IMR-90 (cell line): Measurements from ENCODE around the gene MOG. TPM values are rescaled to one million over a fixed set of nuclear protein-coding genes. Genes with fewer than 3 reads are reported as not detected.

Experiments used
- ATAC-seq: fragments of 200-7000 bp; cut with Tn5 transposase; 2 replicates; pipeline ENCODE4 v1.9.1; 2020; ENCODE audit warnings: low read depth, mild to moderate bottlenecking, moderate library complexity
- BruUV-seq: library from RNA; stranded (reverse); fragments of 400-500 nt; replicated peaks from 2 replicates; lab custom pipeline; 2021; lab: Mats Ljungman, UMichigan
- CTCF ChIA-PET: fragments of 300-600 bp; formaldehyde crosslinking; extraction: SDS; loops from one replicate; lab custom pipeline; 2021; ENCODE audit warnings: antibody characterized with exemption; lab: Yijun Ruan, JAX
- POLR2A ChIA-PET: fragments of 300-600 bp; sonication (Branson Sonifier 250); formaldehyde crosslinking; loops from one replicate; lab custom pipeline; 2022; ENCODE audit warnings: antibody characterized with exemption; ENCODE audit not compliant: unreplicated experiment; lab: Charles Lee
- DNase-seq: peaks from one replicate; pipeline ENCODE4 v3.0.0; 2013
- H2AFZ ChIP-seq: replicated peaks from 2 replicates; pipeline ENCODE3; 2013; ENCODE audit warnings: low read length, mild to moderate bottlenecking; ENCODE audit not compliant: poor library complexity
- H2AK5ac ChIP-seq: 2 replicates; pipeline ENCODE4 v1.6.1; 2013; ENCODE audit warnings: low read depth, low read length, inconsistent platforms
- H2AK9ac ChIP-seq: replicated peaks from 2 replicates; pipeline ENCODE3; 2013; ENCODE audit warnings: mild to moderate bottlenecking, low read depth, low read length, moderate library complexity; ENCODE audit not compliant: poor library complexity
- H2BK120ac ChIP-seq: 2 replicates; pipeline ENCODE4 v1.6.1; 2013; ENCODE audit warnings: low read depth, low read length, inconsistent platforms
- H2BK15ac ChIP-seq: 3 replicates; pipeline ENCODE4 v1.6.1; 2013; ENCODE audit warnings: low read depth, low read length, inconsistent platforms
- H2BK20ac ChIP-seq: 2 replicates; pipeline ENCODE4 v1.6.1; 2013; ENCODE audit warnings: low read depth, mild to moderate bottlenecking, inconsistent platforms, low read length, moderate library complexity
- H2BK5ac ChIP-seq: 2 replicates; pipeline ENCODE4 v1.6.1; 2013; ENCODE audit warnings: mild to moderate bottlenecking, low read depth, low read length, inconsistent platforms; ENCODE audit not compliant: poor library complexity, severe bottlenecking
- H3K14ac ChIP-seq: replicated peaks from 2 replicates; pipeline ENCODE4 v1.6.1; 2013; ENCODE audit warnings: low read depth, low read length, inconsistent platforms
- H3K18ac ChIP-seq: 2 replicates; pipeline ENCODE4 v1.6.1; 2013; ENCODE audit warnings: low read depth, low read length, control low read depth
- H3K23ac ChIP-seq: 2 replicates; pipeline ENCODE4 v1.6.1; 2013; ENCODE audit warnings: low read depth, low read length, inconsistent platforms
- H3K27ac ChIP-seq: 2 replicates; pipeline ENCODE4 v1.5.1; 2013; ENCODE audit warnings: mild to moderate bottlenecking, control low read depth, low read length; ENCODE audit not compliant: insufficient read depth
- H3K27me3 ChIP-seq: 2 replicates; pipeline ENCODE4 v1.6.1; 2013; ENCODE audit warnings: low read length; ENCODE audit not compliant: control insufficient read depth, insufficient read depth
- H3K36me3 ChIP-seq: 2 replicates; pipeline ENCODE4 v1.6.1; 2013; ENCODE audit warnings: low read length, mixed read lengths; ENCODE audit not compliant: control insufficient read depth, insufficient read depth
- H3K4ac ChIP-seq: 2 replicates; pipeline ENCODE4 v1.6.1; 2013; ENCODE audit warnings: low read depth, low read length, inconsistent platforms
- H3K4me1 ChIP-seq: 2 replicates; pipeline ENCODE4 v1.6.1; 2013; ENCODE audit warnings: low read length, mixed read lengths; ENCODE audit not compliant: control insufficient read depth, insufficient read depth
- H3K4me2 ChIP-seq: 2 replicates; pipeline ENCODE4 v1.6.1; 2013; ENCODE audit warnings: low read depth, mild to moderate bottlenecking, control low read depth, low read length, moderate library complexity
- H3K4me3 ChIP-seq: 2 replicates; pipeline ENCODE4 v1.5.1; 2013; ENCODE audit warnings: low read depth, mild to moderate bottlenecking, control low read depth, low read length, moderate library complexity; ENCODE audit not compliant: insufficient read depth
- H3K56ac ChIP-seq: 2 replicates; pipeline ENCODE4 v1.6.1; 2013; ENCODE audit warnings: low read length, inconsistent platforms; ENCODE audit not compliant: insufficient read depth; ENCODE audit errors: extremely low read depth
- H3K79me1 ChIP-seq, 2 experiments: 2 replicates each; pipeline ENCODE4 v1.6.1; 2013; ENCODE audit warnings: low read length in 2 of 2, inconsistent platforms in 1 of 2, low read depth in 1 of 2
- H3K9ac ChIP-seq: 2 replicates; pipeline ENCODE4 v1.6.1; 2013; ENCODE audit warnings: low read depth, low read length, control low read depth
- H3K9me1 ChIP-seq: 2 replicates; pipeline ENCODE4 v1.6.1; 2013; ENCODE audit warnings: low read length, inconsistent platforms; ENCODE audit not compliant: insufficient read depth
- H3K9me3 ChIP-seq: 2 replicates; pipeline ENCODE4 v1.6.1; 2013; ENCODE audit warnings: low read length; ENCODE audit not compliant: control insufficient read depth, insufficient read depth
- H4K20me1 ChIP-seq: 2 replicates; pipeline ENCODE4 v1.6.1; 2013; ENCODE audit warnings: low read length, inconsistent platforms; ENCODE audit not compliant: insufficient read depth
- H4K5ac ChIP-seq: 2 replicates; pipeline ENCODE4 v1.6.1; 2013; ENCODE audit warnings: mild to moderate bottlenecking, low read depth, low read length, control low read depth
- H4K8ac ChIP-seq, 2 experiments: 2 replicates each; pipeline ENCODE4 v1.6.1; 2013; ENCODE audit warnings: low read depth in 2 of 2, low read length in 2 of 2, control low read depth in 1 of 2, inconsistent platforms in 1 of 2
- H4K91ac ChIP-seq: 2 replicates; pipeline ENCODE4 v1.6.1; 2013; ENCODE audit warnings: low read depth, low read length, inconsistent platforms; ENCODE audit not compliant: insufficient read depth
- BHLHE40 ChIP-seq: fragments of 150-350 bp; IDR thresholded peaks from 2 replicates; pipeline ENCODE4 v1.6.1; 2016; ENCODE audit warnings: mild to moderate bottlenecking, low read depth, low read length
- CEBPB ChIP-seq: IDR thresholded peaks from 2 replicates; pipeline ENCODE4 v1.6.1; 2012; ENCODE audit warnings: low read depth, low read length, improper control_type of control experiment
- CHD1 ChIP-seq: IDR thresholded peaks from 2 replicates; pipeline ENCODE4 v1.6.1; 2012; ENCODE audit warnings: low read depth, low read length, improper control_type of control experiment
- CTCF ChIP-seq: conservative IDR thresholded peaks from 2 replicates; pipeline ENCODE4 v1.5.1; 2012; ENCODE audit warnings: mild to moderate bottlenecking, low read depth, low read length, improper control_type of control experiment
- FOS ChIP-seq: fragments of 150-350 bp; IDR thresholded peaks from 2 replicates; pipeline ENCODE4 v1.6.1; 2016; ENCODE audit warnings: low read depth, low read length
- MAFK ChIP-seq: IDR thresholded peaks from 2 replicates; pipeline ENCODE4 v1.6.1; 2012; ENCODE audit warnings: low read depth, low read length, improper control_type of control experiment
- MAZ ChIP-seq: IDR thresholded peaks from 2 replicates; pipeline ENCODE4 v1.6.1; 2012; ENCODE audit warnings: low read depth, mild to moderate bottlenecking, low read length, improper control_type of control experiment, moderate library complexity, borderline replicate concordance
- MXI1 ChIP-seq: IDR thresholded peaks from 2 replicates; pipeline ENCODE4 v1.6.1; 2012; ENCODE audit warnings: low read depth, mild to moderate bottlenecking, low read length, moderate library complexity, borderline replicate concordance
- NFE2L2 ChIP-seq: fragments of 150-350 bp; IDR thresholded peaks from 2 replicates; pipeline ENCODE4 v1.6.1; 2016; ENCODE audit warnings: low read depth, mild to moderate bottlenecking, low read length
- POLR2A ChIP-seq: IDR thresholded peaks from 2 replicates; pipeline ENCODE4 v1.6.1; 2012; ENCODE audit warnings: mild to moderate bottlenecking, low read depth, low read length
- RAD21 ChIP-seq: IDR thresholded peaks from 2 replicates; pipeline ENCODE4 v1.6.1; 2012; ENCODE audit warnings: low read length, improper control_type of control experiment
- RCOR1 ChIP-seq: IDR thresholded peaks from 2 replicates; pipeline ENCODE4 v1.6.1; 2012; ENCODE audit warnings: mild to moderate bottlenecking, low read length, improper control_type of control experiment; ENCODE audit not compliant: insufficient replicate concordance
- RFX5 ChIP-seq: IDR thresholded peaks from 2 replicates; pipeline ENCODE4 v1.8.0; 2012; ENCODE audit warnings: low read depth, mild to moderate bottlenecking, low read length, moderate library complexity
- SMC3 ChIP-seq: fragments of 150-350 bp; IDR thresholded peaks from 2 replicates; pipeline ENCODE4 v1.6.1; 2016; ENCODE audit warnings: low read depth, mild to moderate bottlenecking, antibody characterized with exemption, low read length, moderate library complexity
- WGBS, 2 experiments: methylation state at CpG; one replicate each; pipeline versions ENCODE4 v1.1.5 to v1.1.7; 2013; ENCODE audit warnings: missing lambda C conversion rate in 2 of 2; ENCODE audit not compliant: insufficient read length in 1 of 2; ENCODE audit errors: extremely low coverage in 2 of 2; 5-methylcytosine and 5-hydroxymethylcytosine counted together
- dilution Hi-C: fragments of 300-500 bp; cut with HindIII; formaldehyde crosslinking; loops from one replicate; pipeline ENCODE4 v1.14.3; 2018; ENCODE audit warnings: low sequenced_read_pairs; ENCODE audit not compliant: unreplicated experiment
- in situ Hi-C: fragments of 300-500 bp; cut with MboI; formaldehyde crosslinking; loops from 3 replicates; pipeline ENCODE4 v1.14.3; 2019; ENCODE audit warnings: low sequenced_read_pairs, inconsistent platforms, mixed read lengths
- intact Hi-C: fragments of 100-400 bp; cut with micrococcal nuclease; formaldehyde crosslinking; loops from 2 replicates; pipeline ENCODE4 v1.10.0; 2022
- polyA plus RNA-seq, 3 experiments: library from polyadenylated mRNA; depleted of rRNA; stranded (reverse); fragments of >200 nt; gene quantifications; 2 replicates each; pipeline ENCODE4 v1.2.3, GENCODE V29; 2012; ENCODE audit warnings: low replicate concordance in 1 of 3
- total RNA-seq: library from RNA; depleted of rRNA; stranded (reverse); fragments of >200 nt; gene quantifications from 2 replicates; pipeline ENCODE4 v1.2.3, GENCODE V29; 2012
- TF ChIP-seq, protein P1 (sequence below): fragments of 150-350 bp; IDR thresholded peaks from 2 replicates; pipeline ENCODE4 v1.6.1; 2017; ENCODE audit warnings: mild to moderate bottlenecking, antibody characterized with exemption, low read length, low read depth
- TF ChIP-seq, protein P2 (sequence below): fragments of 150-350 bp; IDR thresholded peaks from 2 replicates; pipeline ENCODE4 v1.6.1; 2016; ENCODE audit warnings: low read depth, mild to moderate bottlenecking, low read length, moderate library complexity, borderline replicate concordance

Gene MOG
- total and polyA plus RNA-seq, 2 of the 4 experiments (the other 2 are of a cell fraction): not detected

DNA sequence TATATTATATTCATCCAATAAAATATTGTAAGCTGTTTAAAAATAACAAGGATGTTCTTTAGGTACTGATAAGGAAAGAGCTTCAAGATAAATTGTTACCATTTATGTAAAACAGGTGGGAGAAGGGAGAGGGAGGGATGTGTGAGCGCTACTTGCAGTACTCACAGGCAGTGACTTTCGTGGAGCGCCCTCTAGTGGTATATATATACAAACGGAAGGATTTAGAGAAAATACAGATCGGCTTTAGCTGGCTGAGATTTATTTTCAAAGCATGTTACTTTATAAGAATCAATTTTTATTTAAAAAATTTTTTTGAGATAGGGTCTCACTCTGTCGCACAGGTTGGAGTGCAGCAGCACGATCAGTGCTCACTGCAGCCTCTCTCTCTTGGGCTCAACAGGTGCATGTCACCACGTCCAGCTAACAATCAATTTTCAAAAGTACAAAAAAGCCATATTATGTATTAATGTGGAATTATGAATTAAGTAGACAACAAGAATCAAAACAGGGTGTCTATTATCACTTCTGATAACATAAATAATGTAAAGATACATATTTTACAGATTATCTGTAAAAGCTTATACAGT is 3.3 kb upstream of the MOG start:
- no CpG with 5 or more reads among the region's 8 CpGs for WGBS, 2 experiments
- Histone ChIP-seq H3K18ac (no peak overlapping the region), H4K8ac (no peak overlapping the region), H3K4me3 (no peak overlapping the region), H3K4ac (no peak overlapping the region), H3K4me2 (no peak overlapping the region), H3K9me1 (no peaks in the 10 kb centered on the region), H3K4me1 (no peaks in the 10 kb centered on the region), H4K5ac (no peak overlapping the region), H3K36me3 (no peaks in the 10 kb centered on the region), H3K27ac (no peak overlapping the region), H3K9ac (no peak overlapping the region), H2BK5ac (no peak overlapping the region), H2AK5ac (no peak overlapping the region), H4K20me1 (no peaks in the 10 kb centered on the region), H3K9me3 (no peaks in the 10 kb centered on the region), H3K27me3 (peaks cover 16% of the 10 kb centered on the region), H2BK120ac (no peak overlapping the region), H2BK20ac (no peak overlapping the region), H3K14ac (no peak overlapping the region), H3K79me1 (no peaks in the 10 kb centered on the region), H3K56ac (no peak overlapping the region), H2AFZ (no peak overlapping the region), H3K23ac (no peak overlapping the region), H2AK9ac (no peak overlapping the region), H4K91ac (no peak overlapping the region), H2BK15ac (no peak overlapping the region)
- DNase-seq (peak; percentile 80), ATAC-seq (no peak)
- dilution Hi-C loops (no loop called here), in situ Hi-C loops (no loop called here), intact Hi-C loops (no loop called here)
- ChIA-PET CTCF (interaction anchor here (0.6 to 2.2 kb wide), 21 partner anchors 8 to 478 kb away, joined by 3 to 28 read pairs (median 3); partner anchors contain the start of gene GABBR1), POLR2A (no interaction called here)
- no peak for TF ChIP-seq BHLHE40
- TF ChIP-seq, protein P1, sequence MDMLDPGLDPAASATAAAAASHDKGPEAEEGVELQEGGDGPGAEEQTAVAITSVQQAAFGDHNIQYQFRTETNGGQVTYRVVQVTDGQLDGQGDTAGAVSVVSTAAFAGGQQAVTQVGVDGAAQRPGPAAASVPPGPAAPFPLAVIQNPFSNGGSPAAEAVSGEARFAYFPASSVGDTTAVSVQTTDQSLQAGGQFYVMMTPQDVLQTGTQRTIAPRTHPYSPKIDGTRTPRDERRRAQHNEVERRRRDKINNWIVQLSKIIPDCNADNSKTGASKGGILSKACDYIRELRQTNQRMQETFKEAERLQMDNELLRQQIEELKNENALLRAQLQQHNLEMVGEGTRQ: no peak
- no peak for TF ChIP-seq RAD21
- peak; percentile 58 for TF ChIP-seq CTCF
- TF ChIP-seq, protein P2, sequence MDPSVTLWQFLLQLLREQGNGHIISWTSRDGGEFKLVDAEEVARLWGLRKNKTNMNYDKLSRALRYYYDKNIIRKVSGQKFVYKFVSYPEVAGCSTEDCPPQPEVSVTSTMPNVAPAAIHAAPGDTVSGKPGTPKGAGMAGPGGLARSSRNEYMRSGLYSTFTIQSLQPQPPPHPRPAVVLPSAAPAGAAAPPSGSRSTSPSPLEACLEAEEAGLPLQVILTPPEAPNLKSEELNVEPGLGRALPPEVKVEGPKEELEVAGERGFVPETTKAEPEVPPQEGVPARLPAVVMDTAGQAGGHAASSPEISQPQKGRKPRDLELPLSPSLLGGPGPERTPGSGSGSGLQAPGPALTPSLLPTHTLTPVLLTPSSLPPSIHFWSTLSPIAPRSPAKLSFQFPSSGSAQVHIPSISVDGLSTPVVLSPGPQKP: no peak
- TF ChIP-seq SMC3: peak; percentile 20; the same call in 1 of the 2 replicates
- TF ChIP-seq MXI1: no peak
- TF ChIP-seq CEBPB: no peak
- TF ChIP-seq MAFK: no peak
- TF ChIP-seq POLR2A: no peak
- no peak for TF ChIP-seq MAZ
- TF ChIP-seq RFX5: no peak
- TF ChIP-seq NFE2L2: no peak
- no peak for TF ChIP-seq CHD1
- no peak for TF ChIP-seq FOS
- TF ChIP-seq RCOR1: no peak
- no TSS peak for BruUV-seq
